ENCODE data around the gene CNR2.

- TF ChIP-seq CTCF (IDR thresholded peaks at IDR 0.05; ENCODE audit: insufficient read depth, low read depth, low read length), result no peak
- no peak for TF ChIP-seq EZH2 (IDR thresholded peaks at IDR 0.05; ENCODE audit: insufficient read depth, low read length)
Measured at GRCh38 chr1:23867542-23867894, 45.6 kb downstream of the CNR2 start.

All from astrocyte (in vitro differentiated cells and primary cell).